COLO829 (cell line): ENCODE results near the gene CLEC20A.

Experiments
- DNase-seq: peaks from one replicate; pipeline ENCODE4 v3.0.0; 2012; ENCODE audit warnings: low spot score

CLEC20A gene

GRCh38 chr1:178472531-178472930, 24.2 kb downstream of the CLEC20A start:
- DNase-seq: no peak

GRCh38 chr1:178470411-178470960, 26.3 kb downstream of the CLEC20A start:
- DNase-seq: no peak

- no peak for DNase-seq
These were observed 28.9 kb downstream of the CLEC20A start for GRCh38 chr1:178467837-178468236.

- DNase-seq: peak; percentile 48
These were observed 31.8 kb downstream of the CLEC20A start for GRCh38 chr1:178465011-178465410.

GRCh38 chr1:178464566-178464965, 32.2 kb downstream of the CLEC20A start:
- DNase-seq: no peak

- no peak for DNase-seq
These were observed 32.6 kb downstream of the CLEC20A start for GRCh38 chr1:178464141-178464540.

- no peak for DNase-seq
These were observed 35.1 kb downstream of the CLEC20A start for GRCh38 chr1:178461701-178462100.

- DNase-seq: no peak
These were observed 35.7 kb downstream of the CLEC20A start for GRCh38 chr1:178461104-178461503.

GRCh38 chr1:178458203-178458602, 38.6 kb downstream of the CLEC20A start:
- no peak for DNase-seq

GRCh38 chr1:178457651-178458050, 39.1 kb downstream of the CLEC20A start:
- no peak for DNase-seq

- no peak for DNase-seq
These were observed 40.3 kb downstream of the CLEC20A start for GRCh38 chr1:178456472-178456871.

GRCh38 chr1:178452013-178452412, 44.8 kb downstream of the CLEC20A start:
- DNase-seq: no peak

GRCh38 chr1:178451529-178451928, 45.2 kb downstream of the CLEC20A start:
- DNase-seq: no peak

- no peak for DNase-seq
These were observed 45.9 kb downstream of the CLEC20A start for GRCh38 chr1:178450871-178451270.

- no peak for DNase-seq
These were observed 53.8 kb downstream of the CLEC20A start for GRCh38 chr1:178442925-178443324.

- no peak for DNase-seq
These were observed 58.3 kb downstream of the CLEC20A start for GRCh38 chr1:178438432-178438831.

GRCh38 chr1:178436899-178437298, 59.9 kb downstream of the CLEC20A start:
- no peak for DNase-seq

GRCh38 chr1:178434899-178435435, 61.8 kb downstream of the CLEC20A start:
- no peak for DNase-seq

- no peak for DNase-seq
These were observed 62.4 kb downstream of the CLEC20A start for GRCh38 chr1:178434360-178434759.
